Activated T-helper 2 cell treated with anti-CD3 and anti-CD28 coated beads, Interferon-gamma antibody, Interleukin-2, Interleukin-4, amounts not matched to agents 10 μg/mL and 5 μg/mL and 100 μg/mL, durations not matched to agents 14 hours and 24 hours and 36 hours (primary cell): ENCODE measurements around the gene RARB. TPM values are rescaled to one million over a fixed set of nuclear protein-coding genes. Genes with fewer than 3 reads are reported as not detected.

Source experiments
- DNase-seq: peaks from one replicate; pipeline ENCODE4 v3.0.0; 2021; ENCODE audit warnings: low spot score
- H3K27ac Mint-ChIP-seq: one replicate; pipeline ENCODE4 v1.8.0; 2021; ENCODE audit warnings: mixed read lengths
- H3K27me3 Mint-ChIP-seq: one replicate; pipeline ENCODE4 v1.8.0; 2021; ENCODE audit warnings: low read depth, mixed read lengths
- H3K36me3 Mint-ChIP-seq: one replicate; pipeline ENCODE4 v1.8.0; 2021; ENCODE audit warnings: low read depth, mixed read lengths
- H3K4me1 Mint-ChIP-seq: one replicate; pipeline ENCODE4 v1.8.0; 2021; ENCODE audit warnings: low read depth, mixed read lengths
- H3K4me3 Mint-ChIP-seq: one replicate; pipeline ENCODE4 v1.8.0; 2021; ENCODE audit warnings: low read depth, mild to moderate bottlenecking, moderate library complexity, mixed read lengths
- H3K9me3 Mint-ChIP-seq: one replicate; pipeline ENCODE4 v1.8.0; 2021; ENCODE audit warnings: mixed read lengths
- intact Hi-C: fragments of 100-400 bp; cut with micrococcal nuclease; formaldehyde crosslinking; loops from one replicate; pipeline ENCODE4 v1.15.1; 2023
- total RNA-seq: library from RNA; stranded (reverse); gene quantifications from 2 replicates; pipeline ENCODE4 v1.2.3, GENCODE V29; 2022

RARB gene
- not detected in 2 replicates for total RNA-seq

DNA sequence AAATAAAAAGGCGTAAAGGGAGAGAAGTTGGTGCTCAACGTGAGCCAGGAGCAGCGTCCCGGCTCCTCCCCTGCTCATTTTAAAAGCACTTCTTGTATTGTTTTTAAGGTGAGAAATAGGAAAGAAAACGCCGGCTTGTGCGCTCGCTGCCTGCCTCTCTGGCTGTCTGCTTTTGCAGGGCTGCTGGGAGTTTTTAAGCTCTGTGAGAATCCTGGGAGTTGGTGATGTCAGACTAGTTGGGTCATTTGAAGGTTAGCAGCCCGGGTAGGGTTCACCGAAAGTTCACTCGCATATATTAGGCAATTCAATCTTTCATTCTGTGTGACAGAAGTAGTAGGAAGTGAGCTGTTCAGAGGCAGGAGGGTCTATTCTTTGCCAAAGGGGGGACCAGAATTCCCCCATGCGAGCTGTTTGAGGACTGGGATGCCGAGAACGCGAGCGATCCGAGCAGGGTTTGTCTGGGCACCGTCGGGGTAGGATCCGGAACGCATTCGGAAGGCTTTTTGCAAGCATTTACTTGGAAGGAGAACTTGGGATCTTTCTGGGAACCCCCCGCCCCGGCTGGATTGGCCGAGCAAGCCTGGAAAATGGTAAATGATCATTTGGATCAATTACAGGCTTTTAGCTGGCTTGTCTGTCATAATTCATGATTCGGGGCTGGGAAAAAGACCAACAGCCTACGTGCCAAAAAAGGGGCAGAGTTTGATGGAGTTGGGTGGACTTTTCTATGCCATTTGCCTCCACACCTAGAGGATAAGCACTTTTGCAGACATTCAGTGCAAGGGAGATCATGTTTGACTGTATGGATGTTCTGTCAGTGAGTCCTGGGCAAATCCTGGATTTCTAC lies at the start of gene RARB:
RARB (plus strand) TSS at position 322 of the 847 bp plus-strand sequence; CDS start at position 791, 469 bp downstream.
- Mint-ChIP-seq H3K36me3 (no peaks in the 10 kb centered on the region), H3K27ac (no peak within 1 kb of the TSS), H3K4me3 (no peak within 1 kb of the TSS), H3K4me1 (peaks cover 6% of the 10 kb centered on the region), H3K27me3 (peaks cover 55% of the 10 kb centered on the region), H3K9me3 (no peaks in the 10 kb centered on the region)
- DNase-seq = no peak
- intact Hi-C loops = no loop called here

DNA sequence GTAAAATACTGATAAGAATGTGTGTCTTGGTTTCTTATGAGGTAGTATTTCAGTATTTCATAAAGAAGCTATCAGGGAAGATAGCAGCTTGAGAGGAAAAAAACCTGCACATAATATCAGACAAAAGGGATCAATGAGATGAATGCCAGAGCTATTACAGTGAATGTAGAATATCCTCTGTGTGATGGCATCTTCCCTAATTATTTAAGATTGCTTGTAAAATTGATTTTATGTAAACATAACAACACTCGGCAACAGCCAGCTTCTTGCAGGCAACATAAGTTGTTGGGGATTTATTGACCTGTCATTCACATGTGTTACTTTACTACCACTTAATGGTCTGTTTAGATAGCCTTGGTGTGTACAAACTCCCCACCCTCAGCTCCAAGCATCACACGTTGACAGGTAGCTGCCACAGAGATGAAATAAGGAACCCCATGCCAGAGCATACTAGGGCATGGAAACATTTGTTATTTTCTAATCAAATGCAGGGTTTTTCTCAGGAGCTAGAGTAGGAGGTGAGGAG lies 49.2 kb upstream of the RARB start:
- H3K27ac Mint-ChIP-seq = no peak overlapping the region
- no peaks in the 10 kb centered on the region for H3K4me1 Mint-ChIP-seq
- no peaks in the 10 kb centered on the region for H3K9me3 Mint-ChIP-seq
- no peak for DNase-seq
- no peaks in the 10 kb centered on the region for H3K27me3 Mint-ChIP-seq
- intact Hi-C loops = no loop called here
- no peak overlapping the region for H3K4me3 Mint-ChIP-seq
- H3K36me3 Mint-ChIP-seq = no peaks in the 10 kb centered on the region

DNA sequence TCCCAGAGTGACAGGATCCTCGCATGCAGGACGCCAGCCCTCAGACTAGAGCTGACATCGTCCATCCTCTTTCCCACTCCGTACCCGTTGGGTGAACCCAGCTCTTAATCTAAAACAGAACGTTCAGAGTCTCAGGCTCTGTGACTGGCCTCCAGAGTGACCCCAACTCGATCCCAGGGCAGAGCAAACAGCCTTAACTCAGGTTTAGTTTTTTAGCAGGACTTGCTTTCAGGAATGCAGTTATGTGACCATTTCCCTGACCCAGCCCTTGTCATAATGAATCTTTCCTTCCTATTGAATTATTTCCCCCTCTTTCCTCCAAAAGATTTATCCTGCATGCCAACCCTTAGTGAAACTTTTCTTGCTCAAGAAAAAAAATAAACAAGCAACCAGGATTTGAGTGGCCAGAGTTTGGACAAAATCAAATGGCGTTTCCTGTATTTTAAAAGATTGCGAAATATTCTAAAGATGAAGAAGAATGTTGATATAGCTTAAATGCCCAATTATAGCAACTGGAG lies 47.8 kb upstream of the RARB start:
- Mint-ChIP-seq H3K27ac (no peak overlapping the region), H3K27me3 (no peaks in the 10 kb centered on the region), H3K9me3 (no peaks in the 10 kb centered on the region), H3K36me3 (no peaks in the 10 kb centered on the region), H3K4me3 (no peak overlapping the region), H3K4me1 (no peaks in the 10 kb centered on the region)
- DNase-seq = no peak
- intact Hi-C loops = no loop called here

DNA sequence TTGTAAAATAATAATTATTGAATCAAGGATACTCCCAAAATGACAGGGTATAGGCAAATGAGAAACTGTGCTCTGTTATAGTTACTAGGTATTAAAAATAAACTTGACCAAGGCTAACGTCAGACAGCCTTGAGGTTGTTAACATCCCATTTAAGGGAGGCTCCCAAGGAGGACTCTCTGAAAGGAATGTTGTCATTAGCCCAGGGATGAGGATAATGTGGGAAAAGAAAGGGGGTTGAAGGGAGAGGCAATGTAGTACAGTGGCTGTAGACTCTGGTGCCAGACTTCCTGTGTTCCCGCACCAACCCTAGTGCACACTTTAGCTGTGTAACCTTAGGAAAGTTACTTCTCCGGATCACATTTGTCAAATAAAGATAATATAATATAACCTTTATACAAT lies 47.0 kb upstream of the RARB start:
- Mint-ChIP-seq H3K27me3 (no peaks in the 10 kb centered on the region), H3K27ac (no peak overlapping the region), H3K36me3 (no peaks in the 10 kb centered on the region), H3K4me3 (no peak overlapping the region), H3K9me3 (no peaks in the 10 kb centered on the region), H3K4me1 (no peaks in the 10 kb centered on the region)
- no peak for DNase-seq
- intact Hi-C loops = no loop called here

DNA sequence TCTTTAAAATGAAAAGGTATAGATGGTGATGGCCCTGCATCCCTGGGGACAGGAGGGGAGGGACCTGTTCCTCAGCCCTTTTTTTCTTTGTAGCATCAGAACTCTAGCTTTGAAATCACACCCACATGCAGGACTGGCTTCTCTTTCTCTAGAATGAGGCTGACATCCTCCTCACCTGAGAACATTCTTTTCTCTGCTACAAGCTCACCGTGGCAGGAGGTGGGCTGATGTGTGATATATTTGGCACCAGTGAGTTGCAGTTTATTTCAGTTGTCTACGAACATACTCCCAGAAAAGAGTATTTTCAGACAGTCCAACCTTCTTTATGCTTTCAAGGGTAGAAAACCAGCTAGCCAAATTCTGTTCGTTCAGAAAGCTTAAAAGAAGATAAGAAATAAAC lies 43.6 kb upstream of the RARB start:
- intact Hi-C loops = no loop called here
- no peaks in the 10 kb centered on the region for H3K4me1 Mint-ChIP-seq
- H3K27me3 Mint-ChIP-seq = no peaks in the 10 kb centered on the region
- no peak overlapping the region for H3K27ac Mint-ChIP-seq
- no peak overlapping the region for H3K4me3 Mint-ChIP-seq
- no peaks in the 10 kb centered on the region for H3K9me3 Mint-ChIP-seq
- no peak for DNase-seq
- no peaks in the 10 kb centered on the region for H3K36me3 Mint-ChIP-seq

DNA sequence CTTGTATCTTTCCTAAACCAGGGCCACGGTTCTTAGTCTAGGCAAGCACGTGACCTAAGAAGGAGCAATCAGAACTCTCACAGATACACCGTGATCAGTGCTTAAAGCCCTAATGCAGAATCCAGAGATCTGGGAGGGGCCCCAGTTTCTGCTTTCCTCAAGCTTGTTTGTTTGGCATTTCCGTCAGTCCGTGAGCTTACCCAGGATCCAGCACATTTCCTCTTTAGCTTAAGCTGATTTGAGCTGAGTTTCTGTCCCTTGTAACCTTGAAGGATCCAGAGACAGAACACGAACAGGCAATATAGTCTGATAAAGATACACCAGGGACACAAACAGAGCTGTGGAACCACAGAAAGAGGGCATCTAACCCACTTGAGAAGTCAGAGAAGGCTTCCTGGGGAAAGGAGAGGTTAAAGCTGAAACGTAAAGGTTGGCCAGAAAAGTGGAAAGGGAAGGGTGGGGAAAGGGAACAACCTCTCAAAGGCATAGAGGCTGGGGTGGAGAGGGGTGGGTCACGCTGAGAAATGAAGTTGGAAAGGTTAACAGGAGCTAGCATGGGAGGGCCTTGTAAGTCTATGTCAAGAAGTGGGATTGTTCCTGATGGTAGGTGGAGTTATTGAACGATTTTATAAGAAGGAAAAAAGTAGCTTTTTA lies 42.1 kb upstream of the RARB start:
- Mint-ChIP-seq H3K4me1 (no peaks in the 10 kb centered on the region), H3K27ac (no peak overlapping the region), H3K4me3 (no peak overlapping the region), H3K36me3 (no peaks in the 10 kb centered on the region), H3K27me3 (no peaks in the 10 kb centered on the region), H3K9me3 (no peaks in the 10 kb centered on the region)
- intact Hi-C loops = no loop called here
- no peak for DNase-seq

DNA sequence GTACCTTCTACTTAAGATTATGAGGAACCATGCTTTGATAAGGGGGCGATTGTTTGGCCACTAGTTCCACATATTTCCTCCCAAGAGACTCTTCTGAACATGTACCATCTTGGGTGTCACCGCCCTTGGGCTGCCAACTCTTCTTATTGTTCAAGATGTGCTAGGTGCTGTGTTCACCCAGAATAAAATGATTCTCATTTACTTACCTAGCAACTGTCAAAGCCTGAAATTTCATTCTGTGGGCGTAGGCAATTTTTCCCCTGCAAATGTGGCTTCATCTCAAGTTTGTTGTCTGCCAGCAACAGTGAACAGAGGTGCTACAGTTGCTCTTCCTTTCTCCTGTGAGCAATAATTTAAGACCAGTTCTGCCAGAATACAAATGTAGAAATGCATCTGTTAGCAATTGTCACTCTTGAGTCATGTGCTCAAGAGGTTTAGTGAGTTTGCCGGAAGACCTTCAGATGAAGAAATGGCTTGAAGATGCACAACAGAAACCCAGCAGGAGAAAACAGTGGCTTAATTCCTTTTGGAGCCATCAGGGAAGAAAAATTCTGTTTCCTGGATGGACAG lies 41.3 kb upstream of the RARB start:
- Mint-ChIP-seq H3K4me1 (no peaks in the 10 kb centered on the region), H3K4me3 (no peak overlapping the region), H3K36me3 (no peaks in the 10 kb centered on the region), H3K27ac (no peak overlapping the region), H3K27me3 (no peaks in the 10 kb centered on the region), H3K9me3 (no peaks in the 10 kb centered on the region)
- intact Hi-C loops = no loop called here
- no peak for DNase-seq

DNA sequence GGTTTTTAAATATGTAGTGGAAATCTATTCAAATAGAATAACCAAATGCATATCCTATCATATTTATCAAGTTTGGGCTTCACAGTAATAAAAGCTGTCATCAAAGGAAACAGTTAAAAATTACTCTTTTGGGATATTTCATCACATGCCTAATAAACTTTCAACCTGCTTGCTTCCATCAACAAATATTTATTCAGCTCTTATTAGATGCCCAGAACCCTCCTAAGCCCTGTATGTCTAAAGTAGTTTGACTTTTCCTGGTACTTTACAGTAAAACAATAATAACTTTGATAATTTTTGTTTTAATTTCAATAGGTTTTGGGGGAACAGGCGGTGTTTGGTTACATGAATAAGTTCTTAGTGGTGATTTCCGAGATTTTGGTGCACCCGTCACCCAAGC lies 37.5 kb upstream of the RARB start:
- peaks cover 4% of the 10 kb centered on the region for H3K9me3 Mint-ChIP-seq
- DNase-seq = no peak
- no peaks in the 10 kb centered on the region for H3K4me1 Mint-ChIP-seq
- H3K27me3 Mint-ChIP-seq = no peaks in the 10 kb centered on the region
- no peaks in the 10 kb centered on the region for H3K36me3 Mint-ChIP-seq
- no peak overlapping the region for H3K4me3 Mint-ChIP-seq
- intact Hi-C loops = no loop called here
- no peak overlapping the region for H3K27ac Mint-ChIP-seq

DNA sequence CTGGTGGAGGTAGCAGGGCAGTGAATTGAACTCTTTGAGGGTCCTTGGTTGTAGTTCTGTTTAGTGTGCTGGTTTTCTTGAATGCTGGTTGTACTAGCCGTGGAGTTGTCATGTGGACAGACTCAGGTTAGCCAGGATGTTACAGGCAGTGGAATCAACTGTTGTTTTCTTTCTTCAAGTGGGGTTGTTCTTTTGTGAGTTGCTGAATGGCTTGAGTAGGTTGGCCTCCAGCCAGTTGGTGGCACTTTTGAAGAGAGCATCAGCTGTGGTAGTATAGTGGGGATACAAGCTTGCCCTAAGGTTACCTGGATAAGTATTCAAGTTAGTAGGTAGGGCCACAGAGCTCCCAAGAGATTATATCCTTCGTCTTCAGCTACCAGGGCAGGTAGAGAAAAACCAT lies 31.8 kb upstream of the RARB start:
- peaks cover 4% of the 10 kb centered on the region for H3K9me3 Mint-ChIP-seq
- H3K36me3 Mint-ChIP-seq = no peaks in the 10 kb centered on the region
- no peak overlapping the region for H3K27ac Mint-ChIP-seq
- no peak for DNase-seq
- intact Hi-C loops = no loop called here
- no peaks in the 10 kb centered on the region for H3K27me3 Mint-ChIP-seq
- H3K4me1 Mint-ChIP-seq = no peaks in the 10 kb centered on the region
- no peak overlapping the region for H3K4me3 Mint-ChIP-seq

DNA sequence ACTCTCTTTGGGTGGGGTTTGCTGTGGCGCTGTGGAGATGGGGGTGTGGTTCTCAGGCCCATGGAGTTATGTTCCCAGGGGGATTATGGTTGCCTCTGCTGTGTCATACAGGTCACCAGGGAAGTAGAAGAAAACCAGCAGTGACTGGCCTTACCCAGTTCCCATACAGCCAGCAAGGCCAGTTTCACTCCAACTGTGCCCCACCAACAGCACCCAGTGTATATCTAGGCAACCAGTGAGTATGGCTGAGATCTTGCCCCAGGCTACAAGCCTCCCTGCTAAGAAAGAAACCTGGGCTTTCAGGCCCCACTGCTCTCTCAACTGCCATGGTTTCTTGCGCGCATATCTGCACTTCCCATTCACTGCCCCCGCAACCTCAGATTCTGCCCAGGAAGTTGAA lies 31.4 kb upstream of the RARB start:
- Mint-ChIP-seq H3K4me3 (no peak overlapping the region), H3K4me1 (no peaks in the 10 kb centered on the region), H3K9me3 (peaks cover 4% of the 10 kb centered on the region), H3K27me3 (no peaks in the 10 kb centered on the region), H3K27ac (no peak overlapping the region), H3K36me3 (no peaks in the 10 kb centered on the region)
- DNase-seq = no peak
- intact Hi-C loops = no loop called here

DNA sequence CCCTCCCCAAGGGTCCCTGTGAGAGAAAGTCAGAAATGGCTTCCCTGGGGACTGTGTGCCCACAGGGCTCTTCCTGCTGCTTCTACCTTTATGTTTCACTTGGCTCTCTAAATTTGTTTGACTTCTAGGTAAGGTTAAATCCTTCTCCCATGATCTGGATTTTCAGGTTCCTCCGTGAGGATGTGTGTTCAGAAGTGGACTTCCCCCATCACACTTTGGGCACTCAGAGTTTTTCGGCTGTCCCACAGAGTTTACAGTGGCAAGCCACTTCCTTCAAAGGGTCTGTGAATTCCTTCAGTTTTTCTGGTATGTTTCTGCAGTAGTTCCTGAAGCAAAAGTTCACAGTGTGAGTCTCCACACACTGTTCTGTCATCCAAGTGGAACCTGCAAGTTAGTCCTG lies 30.9 kb upstream of the RARB start:
- H3K9me3 Mint-ChIP-seq = peaks cover 4% of the 10 kb centered on the region
- no peak overlapping the region for H3K4me3 Mint-ChIP-seq
- no peak overlapping the region for H3K27ac Mint-ChIP-seq
- intact Hi-C loops = no loop called here
- H3K27me3 Mint-ChIP-seq = no peaks in the 10 kb centered on the region
- H3K4me1 Mint-ChIP-seq = no peaks in the 10 kb centered on the region
- no peaks in the 10 kb centered on the region for H3K36me3 Mint-ChIP-seq
- DNase-seq = no peak

DNA sequence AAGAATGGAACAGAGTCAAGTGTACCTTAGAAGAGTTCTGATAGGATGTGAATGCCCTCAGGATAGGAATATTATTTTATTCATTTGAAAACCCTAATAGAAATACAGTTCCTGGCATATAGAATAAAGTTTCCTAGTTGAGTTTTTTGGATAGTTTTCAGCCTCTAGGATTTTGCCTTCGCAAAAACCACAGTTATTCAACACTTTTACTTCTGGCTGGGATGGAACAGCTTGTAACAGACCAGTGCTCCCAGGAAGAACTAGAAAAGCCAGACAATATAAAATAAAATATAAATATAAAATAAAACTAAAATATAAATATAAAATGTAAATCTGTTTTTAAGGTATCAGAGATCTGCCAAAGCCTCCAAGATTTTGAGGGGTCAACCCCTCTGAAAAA lies 27.5 kb upstream of the RARB start:
- H3K4me1 Mint-ChIP-seq = no peaks in the 10 kb centered on the region
- H3K27me3 Mint-ChIP-seq = no peaks in the 10 kb centered on the region
- intact Hi-C loops = no loop called here
- no peak overlapping the region for H3K27ac Mint-ChIP-seq
- H3K36me3 Mint-ChIP-seq = no peaks in the 10 kb centered on the region
- no peaks in the 10 kb centered on the region for H3K9me3 Mint-ChIP-seq
- H3K4me3 Mint-ChIP-seq = no peak overlapping the region
- DNase-seq = no peak

DNA sequence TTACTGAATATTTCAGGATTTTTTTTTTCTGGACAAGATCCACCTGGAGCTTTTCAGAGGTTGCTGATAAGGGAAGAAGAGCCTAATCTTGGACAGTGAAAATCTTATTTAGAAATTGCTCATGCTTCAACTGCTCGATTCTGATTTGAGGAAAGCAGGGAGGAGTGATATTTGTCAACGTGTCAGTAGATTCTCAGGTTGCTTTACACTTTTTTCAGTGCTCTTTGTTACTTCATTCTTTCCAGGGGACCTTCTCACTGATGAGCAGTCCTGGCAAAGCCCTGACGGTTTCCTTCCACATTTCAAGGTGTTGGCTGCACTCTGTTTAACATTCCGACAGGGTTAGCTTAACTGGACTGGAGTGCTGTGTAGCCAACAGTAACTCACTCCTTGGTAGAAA lies 24.1 kb upstream of the RARB start:
- Mint-ChIP-seq H3K4me3 (no peak overlapping the region), H3K27ac (no peak overlapping the region), H3K9me3 (no peaks in the 10 kb centered on the region), H3K36me3 (no peaks in the 10 kb centered on the region), H3K4me1 (no peaks in the 10 kb centered on the region), H3K27me3 (no peaks in the 10 kb centered on the region)
- intact Hi-C loops = no loop called here
- no peak for DNase-seq
